ENCODE data around the gene SLC22A4.

The SLC22A4 gene

DNA sequence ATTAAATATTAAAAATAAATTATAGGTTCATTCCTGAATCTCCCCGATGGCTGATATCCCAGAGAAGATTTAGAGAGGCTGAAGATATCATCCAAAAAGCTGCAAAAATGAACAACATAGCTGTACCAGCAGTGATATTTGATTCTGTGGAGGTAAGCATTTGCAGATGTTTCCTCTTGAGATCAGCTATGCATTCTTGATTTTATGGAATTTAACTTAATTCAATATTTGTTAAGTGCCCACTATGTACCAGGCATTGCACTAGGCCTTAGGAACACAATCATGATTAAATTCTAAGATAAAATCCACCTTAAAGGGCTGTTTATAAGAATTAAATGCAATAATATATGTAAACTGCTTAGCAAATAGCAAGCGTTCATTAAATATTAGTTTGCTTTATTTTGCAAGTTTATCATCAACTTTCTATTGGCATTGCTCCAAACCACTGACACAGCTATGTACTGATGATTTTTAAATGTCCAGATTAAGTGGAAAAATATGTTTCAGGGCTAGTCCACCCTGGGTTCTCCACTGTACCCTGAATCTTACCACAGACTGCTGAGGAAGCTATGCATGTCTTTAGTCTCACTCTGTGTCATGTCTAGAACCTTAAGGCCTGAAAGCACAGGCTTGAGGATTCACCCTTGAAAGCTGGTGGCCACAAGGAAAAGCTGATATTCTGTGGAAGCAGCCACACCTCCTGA, 33.2 kb downstream of the SLC22A4 start:
- Histone ChIP-seq H3K4me1 (ENCODE audit: control insufficient read depth, insufficient read depth, low read length, poor library complexity, severe bottlenecking) (peaks cover 6% of the 10 kb centered on the region), H3K36me3 (ENCODE audit: control insufficient read depth, insufficient read depth, low read length) (no peaks in the 10 kb centered on the region), H3K4me3 (ENCODE audit: extremely low read depth, insufficient read depth, low read length, poor library complexity, severe bottlenecking) (no peak overlapping the region), H3K9me3 (ENCODE audit: control insufficient read depth, low read length) (no peaks in the 10 kb centered on the region), H3K27ac (ENCODE audit: low read depth, low read length, severe bottlenecking) (no peak overlapping the region)
- WGBS, 2 experiments (ENCODE audit: insufficient coverage in 2 of 2) = no CpG with 5 or more reads among the region's 2 CpGs

- Histone ChIP-seq H3K4me3 (ENCODE audit: extremely low read depth, insufficient read depth, low read length, poor library complexity, severe bottlenecking) (no peak overlapping the region), H3K4me1 (ENCODE audit: control insufficient read depth, insufficient read depth, low read length, poor library complexity, severe bottlenecking) (no peaks in the 10 kb centered on the region), H3K27ac (ENCODE audit: low read depth, low read length, severe bottlenecking) (no peak overlapping the region), H3K9me3 (ENCODE audit: control insufficient read depth, low read length) (no peaks in the 10 kb centered on the region), H3K36me3 (ENCODE audit: control insufficient read depth, insufficient read depth, low read length) (no peaks in the 10 kb centered on the region)
- 82 to 100% methylated on average over 1 to 3 of the region's 3 CpGs for WGBS, 2 experiments (ENCODE audit: insufficient coverage in 2 of 2)
These were observed 40.6 kb downstream of the SLC22A4 start for GRCh38 chr5:132334812-132335211.

GRCh38 chr5:132335402-132335801, 41.2 kb downstream of the SLC22A4 start:
- Histone ChIP-seq H3K4me1 (ENCODE audit: control insufficient read depth, insufficient read depth, low read length, poor library complexity, severe bottlenecking) (no peaks in the 10 kb centered on the region), H3K9me3 (ENCODE audit: control insufficient read depth, low read length) (no peaks in the 10 kb centered on the region), H3K36me3 (ENCODE audit: control insufficient read depth, insufficient read depth, low read length) (no peaks in the 10 kb centered on the region), H3K4me3 (ENCODE audit: extremely low read depth, insufficient read depth, low read length, poor library complexity, severe bottlenecking) (no peak overlapping the region), H3K27ac (ENCODE audit: low read depth, low read length, severe bottlenecking) (no peak overlapping the region)

DNA sequence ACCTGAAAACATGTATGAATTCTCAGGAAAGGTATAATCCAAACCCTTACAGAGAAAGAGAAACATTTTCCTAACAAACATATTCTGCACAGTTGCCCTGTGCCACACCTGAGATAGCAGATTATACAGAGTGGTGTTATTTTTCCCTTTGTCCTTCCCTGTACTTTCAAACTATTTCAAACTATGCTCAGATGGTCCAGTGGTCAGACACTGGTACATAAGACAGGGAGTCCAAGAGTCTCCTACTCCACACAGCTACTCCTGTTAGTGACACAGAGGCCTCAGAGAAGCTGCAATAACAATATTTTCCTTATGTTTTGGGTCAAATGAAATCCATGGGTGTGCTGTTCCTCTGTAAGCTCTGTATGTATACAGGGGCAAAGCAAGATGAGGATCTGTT, 45.3 kb downstream of the SLC22A4 start:
- no peaks in the 10 kb centered on the region for H3K4me1 ChIP-seq (ENCODE audit: control insufficient read depth, insufficient read depth, low read length, poor library complexity, severe bottlenecking)
- H3K36me3 ChIP-seq (ENCODE audit: control insufficient read depth, insufficient read depth, low read length) = no peaks in the 10 kb centered on the region
- H3K27ac ChIP-seq (ENCODE audit: low read depth, low read length, severe bottlenecking) = no peak overlapping the region
- H3K4me3 ChIP-seq (ENCODE audit: extremely low read depth, insufficient read depth, low read length, poor library complexity, severe bottlenecking) = no peak overlapping the region
- H3K9me3 ChIP-seq (ENCODE audit: control insufficient read depth, low read length) = no peaks in the 10 kb centered on the region

DNA sequence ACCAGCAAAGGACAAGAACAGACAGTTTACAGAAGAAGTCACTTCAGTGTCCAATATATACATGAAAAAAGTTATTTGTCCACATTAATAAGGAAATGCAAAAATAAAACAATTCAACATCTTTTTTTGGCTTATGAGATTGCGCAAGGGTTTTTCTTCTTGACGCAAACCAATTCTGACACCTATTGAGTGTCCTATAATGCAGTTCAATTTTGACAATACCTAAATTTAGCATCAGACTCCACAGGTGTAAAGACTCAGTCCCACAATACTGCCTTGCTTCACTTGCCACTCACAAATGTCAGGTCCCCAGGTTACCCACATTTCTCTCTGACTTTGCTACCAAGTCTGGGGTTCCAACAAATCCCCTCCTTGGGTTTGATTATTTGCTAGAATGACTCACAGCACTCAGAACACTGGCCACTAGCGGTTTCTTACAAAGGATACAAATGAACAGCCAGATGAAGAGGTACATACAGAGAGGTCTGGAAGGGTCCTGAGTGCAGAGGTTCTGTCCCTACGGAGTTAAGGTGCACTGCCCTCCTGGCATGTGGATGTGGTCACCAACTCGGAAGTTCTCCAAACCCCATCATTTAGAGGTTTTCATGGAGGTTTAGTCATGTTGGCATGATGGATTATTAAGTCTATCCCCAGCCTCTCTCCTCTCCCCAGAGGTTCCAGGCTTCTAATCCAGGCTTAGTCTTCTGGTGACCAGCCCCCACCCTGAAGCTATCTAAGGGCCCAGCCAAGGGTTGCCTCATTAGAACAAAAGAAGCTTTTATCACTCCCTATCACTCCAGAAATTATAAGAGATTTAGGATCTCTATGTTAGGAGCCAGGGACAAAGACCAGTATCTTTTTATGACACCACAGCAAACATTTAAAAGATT, 48.3 kb downstream of the SLC22A4 start:
- Histone ChIP-seq H3K9me3 (ENCODE audit: control insufficient read depth, low read length) (no peaks in the 10 kb centered on the region), H3K4me3 (ENCODE audit: extremely low read depth, insufficient read depth, low read length, poor library complexity, severe bottlenecking) (no peak overlapping the region), H3K27ac (ENCODE audit: low read depth, low read length, severe bottlenecking) (no peak overlapping the region), H3K4me1 (ENCODE audit: control insufficient read depth, insufficient read depth, low read length, poor library complexity, severe bottlenecking) (no peaks in the 10 kb centered on the region), H3K36me3 (ENCODE audit: control insufficient read depth, insufficient read depth, low read length) (no peaks in the 10 kb centered on the region)
- WGBS, 2 experiments (ENCODE audit: insufficient coverage in 2 of 2) = 79 to 94% methylated on average over 3 of the region's 5 CpGs

GRCh38 chr5:132344775-132345514, 50.8 kb downstream of the SLC22A4 start:
- H3K9me3 ChIP-seq (ENCODE audit: control insufficient read depth, low read length) = peaks cover 6% of the 10 kb centered on the region
- 100% methylated on average over 1 to 2 of the region's 5 CpGs for WGBS, 2 experiments (ENCODE audit: insufficient coverage in 2 of 2)
- no peaks in the 10 kb centered on the region for H3K36me3 ChIP-seq (ENCODE audit: control insufficient read depth, insufficient read depth, low read length)
- H3K4me3 ChIP-seq (ENCODE audit: extremely low read depth, insufficient read depth, low read length, poor library complexity, severe bottlenecking) = no peak overlapping the region
- no peaks in the 10 kb centered on the region for H3K4me1 ChIP-seq (ENCODE audit: control insufficient read depth, insufficient read depth, low read length, poor library complexity, severe bottlenecking)
- H3K27ac ChIP-seq (ENCODE audit: low read depth, low read length, severe bottlenecking) = no peak overlapping the region

DNA sequence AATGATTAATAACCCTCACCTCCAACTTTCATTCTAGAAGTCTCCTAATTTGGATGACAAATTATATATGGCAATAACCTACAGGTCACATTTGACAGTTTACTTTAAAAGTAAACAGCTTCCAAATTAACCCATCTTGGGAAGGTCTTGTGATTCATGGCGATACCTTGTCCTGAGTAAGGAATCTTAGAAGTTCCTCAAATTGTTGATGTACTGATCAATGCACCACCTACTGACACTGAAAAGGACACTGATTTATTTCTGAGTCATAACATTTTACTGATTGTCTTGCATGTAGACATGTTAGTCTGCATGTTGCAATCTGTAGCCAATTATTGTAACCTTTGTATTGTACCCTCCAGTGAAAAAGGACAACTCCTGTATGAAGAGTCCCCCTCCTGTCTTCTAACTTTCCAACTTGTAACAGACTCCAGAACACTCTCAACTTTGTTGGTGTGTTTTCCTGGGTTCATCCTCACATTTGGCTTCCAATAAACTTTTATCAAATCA, 59.3 kb downstream of the SLC22A4 start:
- H3K4me3 ChIP-seq (ENCODE audit: extremely low read depth, insufficient read depth, low read length, poor library complexity, severe bottlenecking) = no peak overlapping the region
- no CpG with 5 or more reads among the region's 1 CpG for WGBS, 2 experiments (ENCODE audit: insufficient coverage in 2 of 2)
- H3K4me1 ChIP-seq (ENCODE audit: control insufficient read depth, insufficient read depth, low read length, poor library complexity, severe bottlenecking) = no peaks in the 10 kb centered on the region
- peaks cover 6% of the 10 kb centered on the region for H3K9me3 ChIP-seq (ENCODE audit: control insufficient read depth, low read length)
- no peaks in the 10 kb centered on the region for H3K36me3 ChIP-seq (ENCODE audit: control insufficient read depth, insufficient read depth, low read length)
- no peak overlapping the region for H3K27ac ChIP-seq (ENCODE audit: low read depth, low read length, severe bottlenecking)

DNA sequence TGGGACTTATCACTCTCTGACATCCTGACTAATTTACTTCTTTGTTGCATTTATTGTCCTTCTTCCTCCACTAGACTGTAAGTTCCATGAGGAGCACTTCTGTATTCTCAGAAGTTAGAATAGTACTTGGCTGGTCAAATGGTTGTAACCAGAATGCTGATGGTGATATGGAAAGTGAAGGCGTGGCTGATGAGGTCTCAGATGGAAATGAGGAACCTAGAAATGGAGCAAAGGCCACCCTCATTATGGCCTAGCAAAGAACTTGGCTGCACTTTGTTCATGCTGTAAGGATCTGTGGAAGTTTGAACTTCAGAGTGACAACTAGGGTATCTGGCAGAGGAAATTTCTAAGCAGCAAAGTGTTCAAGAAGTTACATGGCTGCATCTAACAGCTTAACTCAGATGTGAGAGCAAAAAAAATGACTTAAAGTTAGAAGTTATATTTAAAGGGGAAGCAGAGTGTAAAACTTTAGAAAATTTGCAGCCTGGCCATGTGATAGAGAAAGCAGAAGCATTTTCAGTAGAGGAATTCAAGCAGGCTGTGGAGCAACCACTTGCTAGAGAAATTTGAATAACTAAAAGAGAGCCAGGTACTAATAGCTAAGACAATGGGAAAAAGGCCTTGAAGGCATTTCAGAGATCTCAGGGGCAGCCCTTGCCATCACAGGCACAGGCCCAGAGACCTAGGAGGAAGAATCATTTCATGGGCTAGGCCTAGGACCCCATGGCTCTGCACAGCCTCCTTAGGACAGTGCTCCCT, 60.4 kb downstream of the SLC22A4 start:
- 80 to 90% methylated on average over 1 of the region's 1 CpG for WGBS, 2 experiments (ENCODE audit: insufficient coverage in 2 of 2)
- peaks cover 2% of the 10 kb centered on the region for H3K9me3 ChIP-seq (ENCODE audit: control insufficient read depth, low read length)
- H3K27ac ChIP-seq (ENCODE audit: low read depth, low read length, severe bottlenecking) = no peak overlapping the region
- H3K36me3 ChIP-seq (ENCODE audit: control insufficient read depth, insufficient read depth, low read length) = no peaks in the 10 kb centered on the region
- H3K4me3 ChIP-seq (ENCODE audit: extremely low read depth, insufficient read depth, low read length, poor library complexity, severe bottlenecking) = no peak overlapping the region
- no peaks in the 10 kb centered on the region for H3K4me1 ChIP-seq (ENCODE audit: control insufficient read depth, insufficient read depth, low read length, poor library complexity, severe bottlenecking)

GRCh38 chr5:132355140-132355765, 61.1 kb downstream of the SLC22A4 start:
- WGBS, 2 experiments (ENCODE audit: insufficient coverage in 2 of 2) = 92 to 93% methylated on average over 3 of the region's 3 CpGs
- Histone ChIP-seq H3K4me1 (ENCODE audit: control insufficient read depth, insufficient read depth, low read length, poor library complexity, severe bottlenecking) (no peaks in the 10 kb centered on the region), H3K9me3 (ENCODE audit: control insufficient read depth, low read length) (no peaks in the 10 kb centered on the region), H3K27ac (ENCODE audit: low read depth, low read length, severe bottlenecking) (no peak overlapping the region), H3K4me3 (ENCODE audit: extremely low read depth, insufficient read depth, low read length, poor library complexity, severe bottlenecking) (no peak overlapping the region), H3K36me3 (ENCODE audit: control insufficient read depth, insufficient read depth, low read length) (no peaks in the 10 kb centered on the region)

DNA sequence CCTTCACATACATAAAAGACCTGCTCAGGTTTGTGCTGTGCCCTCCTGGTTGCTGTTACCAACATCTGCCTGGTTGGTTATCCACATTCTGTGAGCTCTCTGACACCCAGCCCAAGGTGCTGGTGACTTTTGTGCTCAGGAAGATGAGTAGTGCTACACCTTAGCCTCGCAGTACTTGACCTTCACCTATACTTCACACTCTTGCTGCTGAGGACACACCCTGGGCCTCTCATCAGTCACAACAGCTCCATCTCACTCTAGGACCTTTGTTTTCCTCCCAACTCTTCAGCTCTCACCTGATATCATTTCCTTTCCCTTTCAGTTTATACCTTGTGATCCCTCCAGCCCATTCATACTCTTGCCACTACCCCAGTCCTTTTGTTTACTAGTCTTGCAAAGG, 64.6 kb downstream of the SLC22A4 start:
- no peaks in the 10 kb centered on the region for H3K9me3 ChIP-seq (ENCODE audit: control insufficient read depth, low read length)
- H3K36me3 ChIP-seq (ENCODE audit: control insufficient read depth, insufficient read depth, low read length) = no peaks in the 10 kb centered on the region
- H3K27ac ChIP-seq (ENCODE audit: low read depth, low read length, severe bottlenecking) = no peak overlapping the region
- no peak overlapping the region for H3K4me3 ChIP-seq (ENCODE audit: extremely low read depth, insufficient read depth, low read length, poor library complexity, severe bottlenecking)
- WGBS, 2 experiments (ENCODE audit: insufficient coverage in 2 of 2) = 100% methylated on average over 1 of the region's 1 CpG
- H3K4me1 ChIP-seq (ENCODE audit: control insufficient read depth, insufficient read depth, low read length, poor library complexity, severe bottlenecking) = no peaks in the 10 kb centered on the region
